Fibroblast of the conjunctiva (primary cell): ENCODE measurements around the gene VWA5A.
A peak's percentile ranks its signal among the peaks of the same experiment; 100 is the strongest.
"Not testable (repeated sequence)": the region's sequence is repeated elsewhere in the genome, so short reads cannot be mapped to it uniquely, and the experiment has no call there.

Experiments used
- DNase-seq: peaks from one replicate; pipeline ENCODE4 v3.0.0-alpha.2; 2010; ENCODE audit warnings: low read depth

VWA5A gene

GRCh38 chr11:124094731-124095130, 20.5 kb upstream of the VWA5A start:
- no peak for DNase-seq

- no peak for DNase-seq
Observed at GRCh38 chr11:124096364-124096763, 18.9 kb upstream of the VWA5A start.

GRCh38 chr11:124098141-124098540, 17.1 kb upstream of the VWA5A start:
- DNase-seq = no peak

GRCh38 chr11:124101737-124102136, 13.5 kb upstream of the VWA5A start:
- DNase-seq = no peak

- no peak for DNase-seq
Observed at GRCh38 chr11:124108156-124108555, 7.1 kb upstream of the VWA5A start.

- no peak for DNase-seq
Observed at GRCh38 chr11:124109377-124109776, 5.9 kb upstream of the VWA5A start.

GRCh38 chr11:124110201-124110600, 5.0 kb upstream of the VWA5A start:
- DNase-seq = no peak

GRCh38 chr11:124113890-124114289, 1.4 kb upstream of the VWA5A start:
- DNase-seq = peak; percentile 8

GRCh38 chr11:124115782-124116616, 749 bp downstream of the VWA5A start:
- no peak for DNase-seq

GRCh38 chr11:124119103-124119502, 3.9 kb downstream of the VWA5A start:
- no peak for DNase-seq

- no peak for DNase-seq
Observed at GRCh38 chr11:124120891-124121290, 5.6 kb downstream of the VWA5A start.

- no peak for DNase-seq
Observed at GRCh38 chr11:124122123-124122522, 6.9 kb downstream of the VWA5A start.

GRCh38 chr11:124123622-124124021, 8.4 kb downstream of the VWA5A start:
- DNase-seq = no peak

GRCh38 chr11:124127134-124127533, 11.9 kb downstream of the VWA5A start:
- DNase-seq = not testable (repeated sequence)

- no peak for DNase-seq
Observed at GRCh38 chr11:124143034-124143433, 27.8 kb downstream of the VWA5A start.

- no peak for DNase-seq
Observed at GRCh38 chr11:124147951-124148350, 32.7 kb downstream of the VWA5A start.

- no peak for DNase-seq
Observed at GRCh38 chr11:124150684-124151083, 35.4 kb downstream of the VWA5A start.

GRCh38 chr11:124152770-124153407, 37.6 kb downstream of the VWA5A start:
- no peak for DNase-seq

GRCh38 chr11:124153821-124154220, 38.6 kb downstream of the VWA5A start:
- DNase-seq = no peak

GRCh38 chr11:124159481-124159880, 44.2 kb downstream of the VWA5A start:
- no peak for DNase-seq

GRCh38 chr11:124160986-124161385, 45.7 kb downstream of the VWA5A start:
- DNase-seq = no peak

- no peak for DNase-seq
Observed at GRCh38 chr11:124167826-124168231, 52.6 kb downstream of the VWA5A start.

- DNase-seq = no peak
Observed at GRCh38 chr11:124168796-124169195, 53.5 kb downstream of the VWA5A start.

GRCh38 chr11:124170315-124170714, 55.1 kb downstream of the VWA5A start:
- DNase-seq = not testable (repeated sequence)
